ENCODE measurements around the gene RAPGEF6. TPM values are rescaled to one million over a fixed set of nuclear protein-coding genes. Genes with fewer than 3 reads are reported as not detected.

RAPGEF6 gene
- total and polyA plus RNA-seq, 4 donors, result 3.9 to 73.1 (median 10.8) TPM

- no peak overlapping the region for H3K9ac ChIP-seq (ENCODE audit: insufficient read depth in 1 of 2, low read length in 2 of 2)
- H3K9me3 ChIP-seq (ENCODE audit: control insufficient read depth in 4 of 4, insufficient read depth in 3 of 4, low read length in 3 of 4), result no peaks in the 10 kb centered on the region
- ATAC-seq (ENCODE audit: insufficient read depth, low FRiP score) (no peak), DNase-seq (no peak)
- TF ChIP-seq, protein P1, sequence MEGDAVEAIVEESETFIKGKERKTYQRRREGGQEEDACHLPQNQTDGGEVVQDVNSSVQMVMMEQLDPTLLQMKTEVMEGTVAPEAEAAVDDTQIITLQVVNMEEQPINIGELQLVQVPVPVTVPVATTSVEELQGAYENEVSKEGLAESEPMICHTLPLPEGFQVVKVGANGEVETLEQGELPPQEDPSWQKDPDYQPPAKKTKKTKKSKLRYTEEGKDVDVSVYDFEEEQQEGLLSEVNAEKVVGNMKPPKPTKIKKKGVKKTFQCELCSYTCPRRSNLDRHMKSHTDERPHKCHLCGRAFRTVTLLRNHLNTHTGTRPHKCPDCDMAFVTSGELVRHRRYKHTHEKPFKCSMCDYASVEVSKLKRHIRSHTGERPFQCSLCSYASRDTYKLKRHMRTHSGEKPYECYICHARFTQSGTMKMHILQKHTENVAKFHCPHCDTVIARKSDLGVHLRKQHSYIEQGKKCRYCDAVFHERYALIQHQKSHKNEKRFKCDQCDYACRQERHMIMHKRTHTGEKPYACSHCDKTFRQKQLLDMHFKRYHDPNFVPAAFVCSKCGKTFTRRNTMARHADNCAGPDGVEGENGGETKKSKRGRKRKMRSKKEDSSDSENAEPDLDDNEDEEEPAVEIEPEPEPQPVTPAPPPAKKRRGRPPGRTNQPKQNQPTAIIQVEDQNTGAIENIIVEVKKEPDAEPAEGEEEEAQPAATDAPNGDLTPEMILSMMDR (IDR thresholded peaks at IDR 0.05; ENCODE audit: control extremely low read depth, extremely low read depth), result no peak
- H3K4me3 ChIP-seq, result no peak overlapping the region
- H3K27ac ChIP-seq (ENCODE audit: low read depth in 1 of 2, low read length in 1 of 2), result no peak overlapping the region
- no peaks in the 10 kb centered on the region for H3K27me3 ChIP-seq (ENCODE audit: control insufficient read depth in 3 of 3, insufficient read depth in 3 of 3, low read length in 2 of 3)
- WGBS, 2 donors, result 75 to 89% methylated on average over 2 of the region's 2 CpGs
- peaks cover 0 to under 1% (median 0%) of the 10 kb centered on the region in 4 donors for H3K36me3 ChIP-seq (ENCODE audit: control insufficient read depth in 4 of 4, insufficient read depth in 4 of 4, low read length in 4 of 4)
- H3K4me1 ChIP-seq (ENCODE audit: control insufficient read depth in 5 of 5, insufficient read depth in 5 of 5, low read length in 5 of 5), result no peaks in the 10 kb centered on the region
Observed at GRCh38 chr5:131550606-131551005, 84.4 kb downstream of the RAPGEF6 start.

- no peaks in the 10 kb centered on the region for H3K4me1 ChIP-seq (ENCODE audit: control insufficient read depth in 5 of 5, insufficient read depth in 5 of 5, low read length in 5 of 5)
- DNase-seq (no peak), ATAC-seq (ENCODE audit: insufficient read depth, low FRiP score) (no peak)
- TF ChIP-seq, protein P1 (IDR thresholded peaks at IDR 0.05; ENCODE audit: control extremely low read depth, extremely low read depth), result no peak
- H3K9ac ChIP-seq (ENCODE audit: insufficient read depth in 1 of 2, low read length in 2 of 2), result no peak overlapping the region
- WGBS, 2 donors, result 31 to 48% methylated on average over 2 of the region's 2 CpGs
- no peaks in the 10 kb centered on the region for H3K27me3 ChIP-seq (ENCODE audit: control insufficient read depth in 3 of 3, insufficient read depth in 3 of 3, low read length in 2 of 3)
- no peak overlapping the region for H3K27ac ChIP-seq (ENCODE audit: low read depth in 1 of 2, low read length in 1 of 2)
- peaks cover 0 to 4% (median 0%) of the 10 kb centered on the region in 4 donors for H3K36me3 ChIP-seq (ENCODE audit: control insufficient read depth in 4 of 4, insufficient read depth in 4 of 4, low read length in 4 of 4)
- no peak overlapping the region for H3K4me3 ChIP-seq
- H3K9me3 ChIP-seq (ENCODE audit: control insufficient read depth in 4 of 4, insufficient read depth in 3 of 4, low read length in 3 of 4), result no peaks in the 10 kb centered on the region
Observed at GRCh38 chr5:131548176-131548575, 86.9 kb downstream of the RAPGEF6 start.

DNA sequence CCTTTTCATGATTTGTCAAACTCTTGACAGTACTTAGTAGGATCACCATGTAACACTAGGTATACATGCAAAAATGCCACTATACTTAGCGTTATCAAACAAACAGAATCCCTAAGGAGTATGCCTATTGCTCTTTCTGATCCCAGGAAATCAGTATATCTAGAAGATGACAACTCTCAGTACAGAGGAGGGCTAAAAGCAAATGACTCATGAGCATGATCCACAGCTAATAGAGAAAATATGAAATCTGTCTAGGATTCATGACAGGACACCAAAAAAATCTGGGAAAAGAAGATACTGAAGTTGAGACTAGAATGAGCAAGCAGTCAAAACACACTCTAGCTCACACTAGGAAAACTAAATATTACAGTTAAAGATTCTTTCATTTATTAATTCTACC is 89.2 kb downstream of the RAPGEF6 start:
- Histone ChIP-seq H3K9ac (ENCODE audit: insufficient read depth in 1 of 2, low read length in 2 of 2) (no peak overlapping the region), H3K4me1 (ENCODE audit: control insufficient read depth in 5 of 5, insufficient read depth in 5 of 5, low read length in 5 of 5) (no peaks in the 10 kb centered on the region), H3K36me3 (ENCODE audit: control insufficient read depth in 4 of 4, insufficient read depth in 4 of 4, low read length in 4 of 4) (peaks cover 0 to 4% (median 0%) of the 10 kb centered on the region in 4 donors), H3K27me3 (ENCODE audit: control insufficient read depth in 3 of 3, insufficient read depth in 3 of 3, low read length in 2 of 3) (no peaks in the 10 kb centered on the region), H3K9me3 (ENCODE audit: control insufficient read depth in 4 of 4, insufficient read depth in 3 of 4, low read length in 3 of 4) (no peaks in the 10 kb centered on the region), H3K4me3 (no peak overlapping the region), H3K27ac (ENCODE audit: low read depth in 1 of 2, low read length in 1 of 2) (no peak overlapping the region)
- ATAC-seq (ENCODE audit: insufficient read depth, low FRiP score), result no peak
- DNase-seq, result no peak
- 93 to 95% methylated on average over 1 of the region's 1 CpG for WGBS, 2 donors
- TF ChIP-seq, protein P1 (IDR thresholded peaks at IDR 0.05; ENCODE audit: control extremely low read depth, extremely low read depth), result no peak

GRCh38 chr5:131542723-131543122 is 92.3 kb downstream of the RAPGEF6 start:
- no peak for ATAC-seq (ENCODE audit: insufficient read depth, low FRiP score)
- Histone ChIP-seq H3K9me3 (ENCODE audit: control insufficient read depth in 4 of 4, insufficient read depth in 3 of 4, low read length in 3 of 4) (no peaks in the 10 kb centered on the region), H3K36me3 (ENCODE audit: control insufficient read depth in 4 of 4, insufficient read depth in 4 of 4, low read length in 4 of 4) (peaks cover 0 to 4% (median under 1%) of the 10 kb centered on the region in 4 donors), H3K4me1 (ENCODE audit: control insufficient read depth in 5 of 5, insufficient read depth in 5 of 5, low read length in 5 of 5) (no peaks in the 10 kb centered on the region), H3K27me3 (ENCODE audit: control insufficient read depth in 3 of 3, insufficient read depth in 3 of 3, low read length in 2 of 3) (no peaks in the 10 kb centered on the region), H3K9ac (ENCODE audit: insufficient read depth in 1 of 2, low read length in 2 of 2) (no peak overlapping the region), H3K27ac (ENCODE audit: low read depth in 1 of 2, low read length in 1 of 2) (no peak overlapping the region), H3K4me3 (no peak overlapping the region)
- DNase-seq, result no peak
- WGBS, 2 donors, result 94 to 95% methylated on average over 1 of the region's 1 CpG
- TF ChIP-seq, protein P1 (IDR thresholded peaks at IDR 0.05; ENCODE audit: control extremely low read depth, extremely low read depth), result no peak
